Right lung (tissue), 5 donors: Measurements from ENCODE around the gene CSNK1G1. TPM values are rescaled to one million over a fixed set of nuclear protein-coding genes. Genes with fewer than 3 reads are reported as not detected.
"Not testable (repeated sequence)": the region's sequence is repeated elsewhere in the genome, so short reads cannot be mapped to it uniquely, and the experiment has no call there.

ENCODE experiments used
- DNase-seq, 2 donors: peaks; one replicate each; pipeline ENCODE4 v3.0.0-alpha.2; 2013
- polyA plus RNA-seq, 5 donors: library from polyadenylated mRNA; unstranded; fragments of 120-200 nt; gene quantifications; one replicate each; pipeline versions ENCODE4 v1.2.1 to v1.2.3, GENCODE V29; 2013; ENCODE audit warnings: inconsistent platforms in 1 of 5, low replicate concordance in 1 of 5; ENCODE audit not compliant: insufficient read length in 5 of 5, insufficient read depth in 1 of 5

The CSNK1G1 gene
- polyA plus RNA-seq, 5 donors: 12.2 to 20.3 (median 18.1) TPM

DNA sequence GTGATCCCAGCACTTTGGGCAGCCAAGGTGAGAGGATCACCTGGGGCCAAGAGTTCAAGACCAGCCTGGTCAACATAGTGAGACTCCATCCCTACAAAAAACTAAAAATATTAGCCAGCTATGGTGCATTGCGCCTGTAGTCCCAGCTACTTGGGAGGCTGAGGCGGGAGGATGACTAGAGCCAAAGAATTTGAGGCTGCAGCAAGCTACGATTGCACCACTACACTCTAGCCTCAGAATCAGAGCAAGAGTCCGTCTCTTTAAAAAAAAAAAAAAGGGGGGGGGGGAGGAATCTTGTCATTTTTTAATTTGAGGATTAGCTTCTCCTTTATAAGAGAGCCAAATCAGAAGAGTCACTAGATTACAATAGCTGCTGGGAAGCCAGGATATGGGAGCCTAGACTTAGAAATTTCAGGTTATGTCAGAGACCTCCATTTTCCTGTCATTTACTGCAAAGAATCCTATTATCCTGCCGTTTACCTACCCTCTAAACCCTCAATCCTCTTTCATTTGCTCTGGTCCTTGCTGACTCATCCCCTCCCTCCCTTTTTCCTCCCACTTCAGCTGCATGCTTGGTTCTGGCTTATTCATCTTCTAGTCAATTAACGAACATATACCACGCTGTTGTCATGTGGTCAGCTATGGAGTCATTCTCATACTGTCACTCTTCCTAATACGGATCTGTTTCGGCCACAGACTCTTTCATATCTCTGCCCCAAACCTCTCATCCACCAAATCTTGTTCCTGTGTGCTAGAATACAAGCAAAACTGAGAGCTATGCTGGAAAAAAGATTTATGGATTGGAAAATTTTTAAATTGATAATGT is 109.4 kb downstream of the CSNK1G1 start:
- DNase-seq: no peak

GRCh38 chr15:64245405-64245804 is 110.6 kb downstream of the CSNK1G1 start:
- no peak for DNase-seq

GRCh38 chr15:64237677-64238076 is 118.3 kb downstream of the CSNK1G1 start:
- DNase-seq: no peak

GRCh38 chr15:64236156-64236894 is 119.6 kb downstream of the CSNK1G1 start:
- DNase-seq: no peak

DNA sequence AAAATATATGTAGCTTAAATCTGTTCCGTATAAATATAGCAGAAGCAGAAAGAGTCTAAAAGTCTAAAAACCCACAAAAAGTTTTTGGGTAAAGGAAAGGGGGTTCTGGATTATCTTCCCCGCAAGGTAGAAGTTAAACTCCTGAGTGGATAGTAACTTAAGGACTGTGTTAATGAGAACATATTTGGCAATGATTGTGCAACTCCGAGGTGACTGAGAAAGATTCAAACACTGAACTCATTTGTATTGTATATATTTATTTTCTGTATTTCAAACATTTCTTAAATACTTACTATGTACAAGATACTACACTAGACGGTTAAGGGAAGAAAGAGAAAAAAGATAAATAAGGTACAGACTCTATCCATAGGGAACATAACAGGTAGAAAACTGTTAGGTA is 120.4 kb downstream of the CSNK1G1 start:
- DNase-seq: no peak

DNA sequence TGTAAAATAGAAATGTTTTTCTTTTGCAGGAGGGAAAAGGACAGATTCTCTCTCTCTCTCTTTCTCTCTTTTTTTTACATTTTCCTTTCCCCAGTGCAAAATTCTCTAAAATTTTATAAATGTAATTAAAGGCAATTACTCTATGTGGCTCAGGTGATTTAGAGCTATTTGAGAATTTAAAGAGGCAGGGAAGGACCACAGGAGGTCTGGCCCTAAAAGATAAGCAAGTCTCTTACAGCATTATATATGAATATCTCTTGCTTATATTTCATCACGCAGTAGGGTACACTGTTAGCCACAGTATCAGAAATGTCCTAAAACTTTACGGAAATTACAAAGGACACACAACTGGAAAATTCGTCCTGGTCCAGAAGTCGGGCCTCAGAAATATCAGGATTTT is 122.7 kb downstream of the CSNK1G1 start:
- no peak for DNase-seq

DNA sequence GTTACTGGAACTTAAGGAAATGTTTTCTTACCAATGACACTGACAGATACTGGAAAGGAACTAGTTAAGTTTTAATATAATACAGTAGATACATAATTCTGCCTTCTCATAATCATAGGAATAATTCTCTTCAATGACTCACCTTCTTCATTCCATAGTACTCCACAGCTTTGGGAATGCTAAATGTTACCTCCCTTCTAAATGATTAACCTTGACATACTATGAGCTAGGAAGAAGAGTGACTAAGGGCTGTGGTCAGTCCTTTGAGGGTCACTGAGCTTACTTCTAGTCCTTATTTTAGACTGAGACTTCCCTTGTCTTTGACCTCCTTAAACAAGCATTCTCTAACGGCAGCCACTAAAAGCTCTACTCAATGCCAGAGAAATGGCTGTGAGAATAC is 123.6 kb downstream of the CSNK1G1 start:
- no peak for DNase-seq

DNA sequence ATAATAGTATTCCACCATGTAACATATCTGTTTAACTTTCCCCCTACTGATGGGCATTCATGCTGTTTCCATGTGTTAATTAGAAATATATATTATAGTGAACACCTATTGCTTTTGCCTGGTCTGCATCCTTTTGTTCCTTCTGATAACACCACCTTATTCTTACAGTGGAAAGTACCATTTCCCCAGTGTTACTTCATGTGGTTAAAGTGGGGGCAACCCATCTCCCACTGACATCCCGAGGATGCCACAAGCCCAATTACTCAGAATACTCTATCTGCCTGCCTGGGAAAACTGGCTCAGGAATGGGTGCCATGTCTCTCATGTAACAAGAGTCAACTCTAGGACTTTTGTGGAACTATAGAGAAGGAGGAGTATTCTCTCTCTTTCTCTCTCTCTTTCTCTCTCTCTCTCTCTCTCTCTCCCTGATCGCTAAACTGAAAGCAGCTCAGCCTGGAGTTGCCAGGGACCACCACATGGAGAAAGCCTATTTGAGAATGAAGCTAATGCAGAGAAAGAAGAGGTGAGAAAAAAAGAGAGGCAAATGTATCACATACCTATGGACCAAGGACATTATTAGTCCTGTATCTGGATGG is 126.7 kb downstream of the CSNK1G1 start:
- DNase-seq: no peak

- no peak for DNase-seq
Measured at GRCh38 chr15:64225804-64226203, 130.2 kb downstream of the CSNK1G1 start.

DNA sequence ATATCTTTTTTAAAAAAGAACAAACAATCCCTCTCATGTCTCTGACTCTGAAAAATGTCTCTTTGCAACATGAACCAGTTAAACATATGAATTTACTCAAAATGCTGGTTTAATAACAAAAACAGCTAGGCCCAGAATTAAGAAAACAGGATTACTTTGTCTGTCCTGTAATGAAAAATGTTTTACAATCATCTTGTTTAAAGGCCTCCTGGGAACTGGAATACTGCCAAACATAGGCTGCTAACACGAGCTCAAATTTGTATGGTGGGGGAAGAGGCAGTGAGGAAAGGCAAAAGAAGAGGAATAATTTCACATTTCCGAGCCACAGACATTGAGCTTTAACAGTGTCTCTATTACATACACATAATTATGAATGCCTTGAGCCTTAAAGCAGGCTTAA is 131.5 kb downstream of the CSNK1G1 start:
- peak; percentile 62 to 69 for DNase-seq

DNA sequence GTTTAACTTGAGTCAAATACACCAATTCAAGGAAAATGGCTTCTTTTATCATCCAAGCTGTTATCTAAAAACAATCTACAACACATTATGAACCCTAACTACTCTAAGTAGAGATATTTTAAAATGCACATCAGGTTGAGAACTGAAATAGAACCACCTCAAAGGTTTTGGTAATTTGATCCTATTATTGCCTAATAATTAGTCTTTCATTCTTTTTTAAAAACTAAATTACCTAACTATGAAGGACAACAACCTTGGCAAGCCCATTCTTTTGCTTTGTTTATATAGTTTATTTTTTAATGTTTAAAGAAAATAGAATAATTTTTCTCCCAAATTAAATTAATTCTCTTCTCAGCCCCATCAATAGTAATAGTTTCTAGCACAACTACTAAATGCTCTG is 132.1 kb downstream of the CSNK1G1 start:
- no peak for DNase-seq

GRCh38 chr15:64222573-64223366 is 133.2 kb downstream of the CSNK1G1 start:
- DNase-seq: no peak

- not testable (repeated sequence) for DNase-seq
Measured at GRCh38 chr15:64221911-64222310, 134.1 kb downstream of the CSNK1G1 start.

DNA sequence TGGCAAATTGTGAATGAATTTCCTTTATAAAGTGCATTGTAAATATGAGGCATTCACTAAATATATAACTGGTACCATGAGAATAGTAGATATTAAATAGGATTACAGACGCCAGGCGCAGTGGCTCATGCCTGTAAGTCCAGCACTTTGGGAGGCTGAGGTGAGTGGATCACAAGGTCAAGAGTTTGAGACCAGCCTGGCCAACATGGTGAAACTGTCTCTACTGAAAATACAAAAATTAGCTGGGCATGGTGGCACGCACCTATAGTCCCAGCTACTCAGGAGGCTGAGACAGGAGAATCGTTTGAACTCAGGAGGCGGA is 138.6 kb downstream of the CSNK1G1 start:
- not testable (repeated sequence) for DNase-seq

- peak in 1 of 2 donors; percentile 24 for DNase-seq
Measured at GRCh38 chr15:64216730-64217428, 139.1 kb downstream of the CSNK1G1 start.

- DNase-seq: no peak
Measured at GRCh38 chr15:64216196-64216595, 139.8 kb downstream of the CSNK1G1 start.

GRCh38 chr15:64213646-64214045 is 142.3 kb downstream of the CSNK1G1 start:
- DNase-seq: no peak

DNA sequence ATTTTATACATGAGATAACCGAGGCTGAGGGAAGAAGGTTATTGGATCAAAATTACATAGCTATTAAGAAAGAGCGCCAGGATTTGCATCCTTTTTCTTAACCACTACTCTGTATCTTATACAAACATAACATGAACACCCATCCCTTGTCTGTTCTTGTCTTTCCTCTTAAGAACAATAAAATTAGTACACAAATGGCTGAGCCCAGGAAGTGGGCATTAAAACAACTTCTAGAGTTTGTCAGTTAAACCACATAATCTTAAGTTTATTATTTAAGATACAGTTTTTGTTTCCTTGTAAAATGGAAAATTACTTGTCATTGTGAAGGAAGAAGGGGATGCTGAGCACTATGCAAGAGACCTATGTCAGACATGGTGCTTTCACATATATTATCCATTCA is 144.3 kb downstream of the CSNK1G1 start:
- no peak for DNase-seq

DNA sequence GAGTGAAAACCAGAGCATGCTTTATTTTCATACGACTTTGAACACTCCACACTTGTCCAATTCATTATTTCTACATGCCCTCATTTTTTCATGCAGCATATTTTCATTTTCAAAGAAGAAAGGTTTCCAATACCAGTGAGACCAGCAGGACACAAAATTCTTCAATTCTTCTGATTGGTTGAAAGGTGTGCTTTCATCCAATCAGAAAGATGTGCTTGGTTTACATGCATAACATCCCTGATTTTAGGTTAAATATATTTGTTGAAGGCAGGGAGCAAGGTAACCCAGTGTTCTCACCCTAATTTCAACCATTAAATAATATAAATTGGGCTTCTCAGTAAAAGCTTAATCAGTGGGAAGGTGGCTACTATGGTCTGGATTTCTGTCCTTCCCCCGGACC is 145.6 kb downstream of the CSNK1G1 start:
- no peak for DNase-seq

GRCh38 chr15:64209680-64210334 is 146.2 kb downstream of the CSNK1G1 start:
- DNase-seq: peak in 1 of 2 donors; percentile 17

DNA sequence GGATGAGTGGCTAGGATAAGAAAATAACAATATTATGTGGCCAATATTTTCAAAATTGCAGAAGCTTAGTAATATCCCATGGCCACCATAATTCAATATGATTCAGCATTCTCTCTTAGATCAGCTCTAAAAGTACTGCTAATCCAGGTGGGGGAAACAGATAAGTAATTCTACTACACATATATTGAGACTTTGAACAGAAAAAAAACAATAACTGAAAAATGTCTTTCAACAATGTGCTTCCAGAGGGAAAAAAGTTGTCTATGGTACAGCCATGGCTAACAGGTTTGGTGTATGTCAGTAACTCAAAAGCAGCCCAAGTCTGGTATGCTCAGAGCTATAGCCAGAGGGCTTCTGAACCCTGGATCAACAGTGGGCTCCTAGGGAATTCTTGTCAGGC is 150.8 kb downstream of the CSNK1G1 start:
- no peak for DNase-seq
